WTC11 (cell line): Measurements from ENCODE around the gene SLC6A20.

Experiments used
- TF ChIP-seq, protein P1 (sequence below): fragments of 200-600 bp; IDR thresholded peaks from 2 replicates; pipeline ENCODE4 v1.8.0; 2022; ENCODE audit warnings: antibody characterized with exemption
- TF ChIP-seq, protein P2 (sequence below): sonication (generic); formaldehyde crosslinking; IDR thresholded peaks from 2 replicates; pipeline ENCODE4 v1.8.1; 2022; ENCODE audit warnings: low read depth, missing genetic modification reagents, borderline replicate concordance
- TF ChIP-seq, protein P3 (sequence below): sonication (generic); formaldehyde crosslinking; IDR thresholded peaks from 2 replicates; pipeline ENCODE4 v1.8.1; 2023; ENCODE audit warnings: mild to moderate bottlenecking, missing genetic modification reagents

DNA sequence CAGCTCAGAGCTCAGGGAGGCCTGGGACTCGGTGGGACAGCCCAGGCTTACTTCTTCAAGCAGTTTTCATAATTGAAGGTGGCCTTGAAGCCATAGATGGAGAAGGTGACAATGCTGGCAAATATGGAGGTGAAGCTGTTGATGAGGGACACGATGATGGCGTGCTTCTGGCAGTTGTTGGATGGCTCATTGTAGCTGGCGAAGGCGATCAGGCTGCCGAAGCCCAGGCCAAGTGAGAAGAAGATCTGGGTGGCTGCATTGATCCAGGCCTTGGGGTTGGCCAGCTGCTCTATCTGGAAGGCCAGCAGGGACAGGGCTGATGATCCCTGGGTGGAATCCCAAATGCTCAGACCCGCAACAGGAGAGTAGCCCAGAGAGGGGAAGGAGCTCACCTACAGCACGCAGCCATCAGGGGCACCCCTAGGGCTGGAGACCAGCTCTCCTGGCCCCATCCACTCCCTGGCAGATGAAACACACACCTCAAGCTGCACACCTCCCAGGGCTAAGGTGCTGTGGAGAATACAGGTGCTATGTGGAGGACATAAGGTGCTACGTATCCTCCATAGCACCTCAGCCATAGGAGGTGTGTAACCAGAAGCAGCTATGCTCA, 25.1 kb downstream of the SLC6A20 start:
- TF ChIP-seq, protein P1, sequence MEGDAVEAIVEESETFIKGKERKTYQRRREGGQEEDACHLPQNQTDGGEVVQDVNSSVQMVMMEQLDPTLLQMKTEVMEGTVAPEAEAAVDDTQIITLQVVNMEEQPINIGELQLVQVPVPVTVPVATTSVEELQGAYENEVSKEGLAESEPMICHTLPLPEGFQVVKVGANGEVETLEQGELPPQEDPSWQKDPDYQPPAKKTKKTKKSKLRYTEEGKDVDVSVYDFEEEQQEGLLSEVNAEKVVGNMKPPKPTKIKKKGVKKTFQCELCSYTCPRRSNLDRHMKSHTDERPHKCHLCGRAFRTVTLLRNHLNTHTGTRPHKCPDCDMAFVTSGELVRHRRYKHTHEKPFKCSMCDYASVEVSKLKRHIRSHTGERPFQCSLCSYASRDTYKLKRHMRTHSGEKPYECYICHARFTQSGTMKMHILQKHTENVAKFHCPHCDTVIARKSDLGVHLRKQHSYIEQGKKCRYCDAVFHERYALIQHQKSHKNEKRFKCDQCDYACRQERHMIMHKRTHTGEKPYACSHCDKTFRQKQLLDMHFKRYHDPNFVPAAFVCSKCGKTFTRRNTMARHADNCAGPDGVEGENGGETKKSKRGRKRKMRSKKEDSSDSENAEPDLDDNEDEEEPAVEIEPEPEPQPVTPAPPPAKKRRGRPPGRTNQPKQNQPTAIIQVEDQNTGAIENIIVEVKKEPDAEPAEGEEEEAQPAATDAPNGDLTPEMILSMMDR: no peak
- TF ChIP-seq, protein P2, sequence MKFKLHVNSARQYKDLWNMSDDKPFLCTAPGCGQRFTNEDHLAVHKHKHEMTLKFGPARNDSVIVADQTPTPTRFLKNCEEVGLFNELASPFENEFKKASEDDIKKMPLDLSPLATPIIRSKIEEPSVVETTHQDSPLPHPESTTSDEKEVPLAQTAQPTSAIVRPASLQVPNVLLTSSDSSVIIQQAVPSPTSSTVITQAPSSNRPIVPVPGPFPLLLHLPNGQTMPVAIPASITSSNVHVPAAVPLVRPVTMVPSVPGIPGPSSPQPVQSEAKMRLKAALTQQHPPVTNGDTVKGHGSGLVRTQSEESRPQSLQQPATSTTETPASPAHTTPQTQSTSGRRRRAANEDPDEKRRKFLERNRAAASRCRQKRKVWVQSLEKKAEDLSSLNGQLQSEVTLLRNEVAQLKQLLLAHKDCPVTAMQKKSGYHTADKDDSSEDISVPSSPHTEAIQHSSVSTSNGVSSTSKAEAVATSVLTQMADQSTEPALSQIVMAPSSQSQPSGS: no peak
- TF ChIP-seq, protein P3, sequence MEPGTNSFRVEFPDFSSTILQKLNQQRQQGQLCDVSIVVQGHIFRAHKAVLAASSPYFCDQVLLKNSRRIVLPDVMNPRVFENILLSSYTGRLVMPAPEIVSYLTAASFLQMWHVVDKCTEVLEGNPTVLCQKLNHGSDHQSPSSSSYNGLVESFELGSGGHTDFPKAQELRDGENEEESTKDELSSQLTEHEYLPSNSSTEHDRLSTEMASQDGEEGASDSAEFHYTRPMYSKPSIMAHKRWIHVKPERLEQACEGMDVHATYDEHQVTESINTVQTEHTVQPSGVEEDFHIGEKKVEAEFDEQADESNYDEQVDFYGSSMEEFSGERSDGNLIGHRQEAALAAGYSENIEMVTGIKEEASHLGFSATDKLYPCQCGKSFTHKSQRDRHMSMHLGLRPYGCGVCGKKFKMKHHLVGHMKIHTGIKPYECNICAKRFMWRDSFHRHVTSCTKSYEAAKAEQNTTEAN (CRISPR knock-in tag): no peak
